GM19452 (cell line): ENCODE results near the gene MAP7.
"Not testable (repeated sequence)": the region's sequence is repeated elsewhere in the genome, so short reads cannot be mapped to it uniquely, and the experiment has no call there.

ENCODE experiments used
- ATAC-seq: cut with Tn5 transposase; IDR thresholded peaks from one replicate; pipeline ENCODE4 v1.9.1; 2021; ENCODE audit not compliant: unreplicated experiment

The MAP7 gene

GRCh38 chr6:136510299-136510698 lies 39.9 kb downstream of the MAP7 start:
- no peak for ATAC-seq

DNA sequence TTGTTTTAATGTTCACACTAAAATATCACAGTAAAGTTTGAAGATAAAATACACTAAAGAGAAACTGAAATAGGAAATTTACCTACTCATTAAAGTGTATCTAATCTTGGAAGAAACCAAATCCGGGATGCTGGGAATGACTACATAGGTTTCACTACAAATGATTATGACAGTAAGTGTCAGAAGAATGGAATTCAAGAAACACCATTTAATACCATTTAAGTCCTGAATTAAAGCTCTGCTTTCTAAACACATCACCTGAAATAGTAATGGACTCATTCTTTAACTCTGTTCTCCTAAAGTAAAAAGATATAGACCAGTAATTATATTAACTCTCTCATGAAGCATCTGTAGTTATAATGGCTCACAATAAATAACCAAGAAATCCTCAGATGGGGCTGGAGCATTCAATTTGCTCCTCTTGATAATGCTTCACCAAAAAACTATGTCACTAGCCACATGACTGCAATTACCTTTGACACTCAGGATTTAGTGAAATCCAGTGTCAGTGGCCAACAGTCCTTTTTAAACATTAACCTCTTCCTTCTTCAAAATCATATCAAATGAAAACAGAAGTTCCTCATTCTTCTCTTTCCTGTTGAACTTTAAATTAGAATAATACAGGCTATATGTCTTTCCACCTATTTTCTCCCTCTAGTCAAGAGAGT lies 41.4 kb downstream of the MAP7 start:
- no peak for ATAC-seq

DNA sequence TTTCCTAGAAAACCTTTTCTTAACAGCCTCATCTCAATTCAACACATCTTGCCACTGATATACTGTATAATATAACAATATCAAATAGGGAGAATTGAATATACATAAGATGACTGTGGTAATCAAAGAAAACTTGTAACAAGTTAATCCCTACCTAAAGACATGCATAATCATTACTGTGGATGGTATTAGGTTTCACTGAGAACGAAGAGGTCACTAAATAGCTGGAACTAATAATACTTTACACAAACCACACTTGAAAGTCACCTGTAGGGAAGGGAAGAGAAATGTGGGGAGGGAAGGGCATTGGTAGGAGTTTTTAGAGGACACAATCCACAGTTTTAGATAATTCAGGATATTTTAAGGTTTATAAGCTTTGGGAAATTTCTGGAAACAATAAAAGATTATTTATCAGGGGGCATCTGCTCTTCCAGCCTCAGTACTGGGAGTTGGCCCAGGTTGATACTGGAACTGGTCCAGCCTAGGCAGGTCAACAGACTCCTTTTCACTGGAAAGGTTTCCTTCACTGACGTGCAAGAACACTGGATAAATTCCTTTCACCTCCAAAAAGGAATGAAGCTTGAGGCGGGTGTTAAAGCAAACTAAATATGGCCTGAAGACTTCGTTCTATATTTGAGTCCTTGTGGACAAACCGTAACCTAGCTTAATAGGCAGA lies 44.0 kb downstream of the MAP7 start:
- ATAC-seq: no peak

GRCh38 chr6:136503303-136504029 lies 46.8 kb downstream of the MAP7 start:
- ATAC-seq: no peak

DNA sequence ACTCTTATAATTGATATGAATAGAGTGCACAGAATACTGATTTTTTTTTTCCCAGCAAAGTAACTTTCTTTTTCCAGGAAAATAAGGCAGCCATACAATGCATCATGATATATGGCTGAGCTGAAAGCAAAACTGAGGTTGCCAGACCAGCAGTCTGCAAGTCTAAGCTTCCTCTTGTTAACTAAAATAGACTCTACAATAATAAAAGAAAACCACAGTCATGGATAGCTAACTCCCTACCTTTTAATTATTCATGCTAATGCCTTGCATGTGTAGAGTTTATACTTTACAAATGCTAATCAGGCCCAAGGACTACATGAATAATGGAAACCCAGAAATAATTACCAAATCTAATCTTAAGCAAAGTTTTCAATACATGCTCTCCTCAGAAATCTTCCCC lies 47.4 kb downstream of the MAP7 start:
- no peak for ATAC-seq

GRCh38 chr6:136501514-136501913 lies 48.7 kb downstream of the MAP7 start:
- ATAC-seq: no peak

DNA sequence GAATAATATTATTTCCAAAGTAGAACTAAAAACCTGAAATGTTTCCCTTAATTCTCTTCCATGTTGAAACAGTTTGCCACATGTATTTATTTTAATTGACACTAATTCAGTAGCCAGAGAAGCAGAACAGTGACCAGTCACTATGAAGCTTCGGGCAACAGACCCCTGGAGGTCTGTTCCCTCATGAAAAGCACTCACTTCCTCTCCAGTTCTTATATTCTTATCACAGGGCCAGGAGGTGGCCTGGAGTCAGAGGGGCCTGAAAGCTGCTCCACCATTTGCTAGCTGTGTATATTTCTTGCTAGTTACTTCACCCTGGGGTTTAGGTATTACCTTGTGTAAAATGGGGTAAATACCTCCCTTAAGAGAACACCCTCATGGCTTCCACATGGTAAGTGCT lies 49.1 kb downstream of the MAP7 start:
- ATAC-seq: no peak

DNA sequence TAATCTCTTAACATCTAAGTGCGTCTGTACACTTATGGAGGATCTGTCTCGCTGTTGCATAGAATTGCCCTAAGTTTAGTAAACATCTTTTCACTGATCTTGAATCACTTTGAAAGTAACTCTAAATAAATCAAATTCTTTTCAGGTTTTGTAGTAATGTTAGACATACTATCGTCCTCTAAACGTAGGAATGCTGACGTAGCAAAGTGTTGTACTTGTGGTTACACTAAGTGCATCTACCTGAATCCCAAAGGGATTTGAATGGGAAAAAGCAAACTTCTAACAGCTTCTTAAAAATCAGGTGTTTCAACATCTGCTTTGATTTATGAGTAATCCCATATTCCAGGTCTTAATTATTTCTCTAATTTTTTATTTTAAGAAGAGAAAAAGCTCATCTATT lies 49.8 kb downstream of the MAP7 start:
- no peak for ATAC-seq

- ATAC-seq: no peak
These were observed 50.9 kb downstream of the MAP7 start for GRCh38 chr6:136499370-136499769.

- not testable (repeated sequence) for ATAC-seq
These were observed 53.8 kb downstream of the MAP7 start for GRCh38 chr6:136496449-136496848.

DNA sequence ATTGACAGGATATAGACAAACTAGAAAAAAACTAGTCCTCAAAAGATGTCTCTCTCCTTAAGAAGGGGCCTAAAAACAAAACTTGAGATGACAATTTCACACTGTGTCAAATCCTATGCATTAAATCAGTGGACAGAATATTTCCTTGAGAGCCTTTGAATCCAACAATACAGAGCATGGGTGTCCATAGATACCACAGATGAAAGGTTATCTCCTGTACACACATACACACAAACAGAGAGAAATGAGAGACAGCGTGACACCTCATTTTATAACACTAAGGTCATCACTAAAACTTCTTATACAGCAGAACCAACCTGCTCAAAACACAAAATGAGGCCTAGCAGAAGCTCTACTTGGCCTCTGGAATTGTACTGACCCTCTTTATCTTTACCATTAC lies 55.5 kb downstream of the MAP7 start:
- ATAC-seq: no peak

- ATAC-seq: no peak
These were observed 56.2 kb downstream of the MAP7 start for GRCh38 chr6:136494059-136494458.

- ATAC-seq: no peak
These were observed 57.8 kb downstream of the MAP7 start for GRCh38 chr6:136492409-136492808.

DNA sequence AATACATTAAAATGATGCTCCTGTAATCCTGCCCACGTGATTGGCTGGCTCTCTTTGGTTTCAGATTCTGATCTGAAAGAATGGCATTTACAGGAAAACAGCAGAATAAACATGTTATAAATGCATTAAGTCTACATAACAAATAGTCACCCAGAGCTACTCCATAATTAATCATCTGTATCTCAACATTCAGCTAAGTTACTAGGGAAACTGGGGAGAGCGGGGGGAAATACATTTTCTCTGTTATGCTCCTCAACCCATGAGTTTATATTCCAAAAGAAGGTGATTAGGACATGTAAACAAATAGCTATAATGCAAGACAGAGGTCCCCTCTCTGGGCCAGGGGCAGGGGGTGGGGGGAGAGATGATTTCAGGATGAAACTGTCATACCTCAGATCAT lies 58.5 kb downstream of the MAP7 start:
- ATAC-seq: no peak

DNA sequence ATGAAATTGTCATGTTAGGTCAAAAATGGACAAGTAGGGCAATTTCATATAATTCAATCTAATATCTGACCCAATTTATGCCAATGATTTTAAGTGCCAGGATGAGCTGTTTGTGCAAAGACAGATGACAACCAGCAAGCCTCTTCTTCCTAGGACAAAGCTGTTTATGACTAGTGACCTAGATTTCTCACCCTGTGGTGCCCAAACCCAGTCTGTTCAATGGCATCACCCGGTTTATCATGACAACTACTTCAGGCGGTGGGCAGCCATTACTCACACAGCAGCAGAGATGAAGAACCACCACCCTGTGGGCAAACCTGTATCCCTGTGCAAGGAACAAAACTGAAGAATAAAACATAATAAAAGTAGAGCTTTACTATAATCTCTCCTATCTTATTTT lies 59.0 kb downstream of the MAP7 start:
- no peak for ATAC-seq

DNA sequence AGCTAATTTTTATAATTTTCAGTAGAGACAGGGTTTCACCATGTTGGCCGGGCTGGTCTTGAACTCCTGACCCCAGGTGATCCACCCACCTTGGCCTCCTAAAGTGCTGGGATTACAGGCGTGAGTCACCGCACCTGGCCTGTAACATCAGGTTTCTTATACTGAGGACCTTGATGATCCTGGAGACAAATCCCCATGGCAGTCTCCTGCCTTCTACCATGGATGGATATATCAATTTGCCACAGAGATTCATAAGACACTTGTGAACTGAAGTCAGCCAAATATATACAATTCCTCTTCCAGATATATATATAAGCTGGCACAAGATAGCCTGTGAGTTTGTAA lies 60.6 kb downstream of the MAP7 start:
- ATAC-seq: not testable (repeated sequence)

DNA sequence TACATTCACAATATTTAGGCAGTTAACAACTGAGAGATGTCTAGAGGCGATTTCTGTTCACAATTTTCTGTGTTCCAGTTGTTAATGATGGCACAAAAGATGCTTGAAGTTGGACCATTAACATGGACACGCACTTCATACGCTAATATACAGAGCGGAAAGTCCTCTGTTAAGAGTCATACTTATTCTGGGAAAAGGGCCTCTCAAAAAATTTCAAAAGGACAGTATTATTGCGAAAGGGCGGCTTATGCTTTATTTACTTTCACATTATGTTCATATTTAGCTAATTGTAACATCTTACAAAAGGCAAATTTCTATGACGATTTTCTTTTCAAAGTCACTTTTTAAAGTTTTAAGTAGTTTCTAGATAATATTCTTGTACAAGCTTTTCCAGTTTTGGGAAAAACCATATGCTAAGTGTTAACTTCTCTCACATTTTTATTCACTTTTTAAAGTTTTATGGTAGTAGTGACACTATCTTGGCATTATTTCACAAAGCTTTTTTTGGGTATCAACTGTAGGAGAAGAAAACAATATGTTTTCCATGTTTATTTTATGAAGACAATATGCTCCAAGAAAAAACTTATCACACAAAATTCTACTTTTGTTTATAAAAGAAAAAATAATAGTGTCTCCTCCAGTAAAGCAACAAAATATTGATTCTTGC lies 62.3 kb downstream of the MAP7 start:
- ATAC-seq: no peak

- no peak for ATAC-seq
These were observed 63.9 kb downstream of the MAP7 start for GRCh38 chr6:136486357-136486756.

DNA sequence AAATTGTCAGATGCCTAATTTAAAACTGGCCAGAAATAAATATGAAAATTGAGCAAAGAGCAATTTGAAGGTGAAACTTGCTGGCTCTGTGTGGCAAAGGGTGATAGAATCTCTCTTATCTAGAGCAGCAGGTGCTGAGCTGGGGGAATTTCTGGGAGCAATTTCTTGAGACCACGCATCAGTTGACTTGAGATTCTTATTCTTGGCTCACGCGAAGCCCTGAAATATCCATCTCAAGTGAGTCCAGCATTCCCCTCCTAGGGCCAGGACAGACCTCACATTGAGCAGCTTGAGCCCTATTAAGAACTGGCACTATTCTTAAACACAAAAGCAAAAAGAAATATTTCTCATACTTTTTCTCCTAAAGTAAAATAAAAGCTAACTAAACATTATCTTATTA lies 66.3 kb downstream of the MAP7 start:
- ATAC-seq: no peak

GRCh38 chr6:136483005-136483404 lies 67.2 kb downstream of the MAP7 start:
- ATAC-seq: not testable (repeated sequence)

DNA sequence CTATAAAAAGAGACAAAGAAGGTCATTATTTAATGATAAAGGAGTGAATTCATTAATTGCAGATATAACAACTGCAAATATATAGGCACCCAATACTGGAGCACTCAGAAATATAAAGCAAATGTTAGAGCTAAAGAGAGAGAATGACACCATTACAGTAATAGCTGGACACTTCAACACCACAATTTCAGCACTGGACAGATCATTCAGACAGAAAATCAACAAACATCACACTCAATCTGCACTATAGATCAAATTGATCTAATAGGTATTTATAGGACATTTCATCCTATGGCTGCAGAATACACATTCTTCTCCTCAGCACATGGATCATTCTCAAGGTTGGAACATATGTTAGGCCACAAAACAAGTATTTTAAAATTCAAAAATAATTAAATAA lies 72.7 kb downstream of the MAP7 start:
- no peak for ATAC-seq

DNA sequence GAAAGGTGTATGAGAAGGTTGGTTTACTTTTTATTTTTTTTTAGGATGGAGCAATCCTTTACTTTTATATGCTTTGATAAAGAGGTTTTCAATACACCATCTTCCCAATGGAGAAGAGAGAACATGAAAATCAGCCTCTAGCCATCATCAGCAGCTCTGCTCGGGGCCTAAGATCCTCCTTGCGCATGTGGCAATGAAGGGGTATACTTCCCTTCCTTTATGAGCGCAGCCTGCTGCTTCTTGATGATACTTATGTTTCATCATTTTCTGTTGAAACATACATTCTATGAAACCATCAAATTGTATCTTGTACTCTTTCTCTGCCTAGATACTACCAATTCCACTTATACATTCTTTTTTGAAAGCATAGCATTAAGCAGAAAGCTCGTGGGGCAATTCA lies 74.5 kb downstream of the MAP7 start:
- ATAC-seq: no peak
